Transverse colon (tissue), 4 donors: Measurements from ENCODE around the gene GLCE.

Experiments used
- CTCF ChIP-seq, 5 experiments: fragments of 200-600 bp in 3 of 5; fragments of 450-650 bp in 2 of 5; sonication (generic) in 3 of 5; IDR thresholded peaks; 1 replicate in 2 of 5; 2 replicates in 3 of 5; pipeline ENCODE4 v1.5.1; 2016 to 2017; ENCODE audit warnings: antibody characterized with exemption in 5 of 5, inconsistent platforms in 3 of 5, mild to moderate bottlenecking in 2 of 5, moderate library complexity in 1 of 5
- POLR2AphosphoS5 ChIP-seq, 3 donors: sonication (generic); formaldehyde crosslinking; IDR thresholded peaks; one replicate each; pipeline ENCODE4 v1.6.1; 2016; ENCODE audit warnings: antibody characterized with exemption in 3 of 3

GRCh38 chr15:69253156-69253555 lies 92.7 kb downstream of the GLCE start:
- TF ChIP-seq CTCF (IDR thresholded peaks at IDR 0.05) = no peak
- no peak for TF ChIP-seq POLR2AphosphoS5 (IDR thresholded peaks at IDR 0.05)
